GM10248 (cell line): Measurements from ENCODE around the gene ZMYM5.
"Not testable (repeated sequence)": the region's sequence is repeated elsewhere in the genome, so short reads cannot be mapped to it uniquely, and the experiment has no call there.

Experiments used
- CTCF ChIA-PET: fragments of 300-600 bp; sonication (Branson Sonifier 250); formaldehyde crosslinking; extraction: SDS; loops from one replicate; lab custom pipeline; 2021; ENCODE audit warnings: antibody characterized with exemption; lab: Yijun Ruan, JAX
- POLR2A ChIA-PET: fragments of 350-650 bp; sonication (Branson Sonifier 250); formaldehyde crosslinking; extraction: SDS; loops from one replicate; lab custom pipeline; 2020; ENCODE audit warnings: antibody characterized with exemption; lab: Yijun Ruan, JAX
- DNase-seq: peaks from one replicate; pipeline ENCODE4 v3.0.0; 2012; ENCODE audit errors: extremely low spot score
- CTCF ChIP-seq: IDR thresholded peaks from 2 replicates; pipeline ENCODE4 v1.5.1; 2012; ENCODE audit warnings: mild to moderate bottlenecking, low read depth; ENCODE audit errors: extremely low read depth, missing control alignments, control extremely low read depth

The ZMYM5 gene

GRCh38 chr13:19860884-19861655 lies 2.4 kb downstream of the ZMYM5 start:
- TF ChIP-seq CTCF, result no peak
- DNase-seq, result no peak
- ChIA-PET CTCF (interaction anchor here (0.8 to 2.0 kb wide), 5 partner anchors 10 to 124 kb away, joined by 3 to 10 read pairs (median 3); no protein-coding TSS in a partner anchor), POLR2A (interaction anchor here (0.6 to 0.7 kb wide), 2 partner anchors 29 to 50 kb away, joined by 3 to 5 read pairs; no protein-coding TSS in a partner anchor)

GRCh38 chr13:19857637-19858036 lies 5.8 kb downstream of the ZMYM5 start:
- POLR2A ChIA-PET, result interaction anchor here (0.6 kb wide), 1 partner anchor 119 kb away, joined by 5 read pairs; no protein-coding TSS in a partner anchor
- DNase-seq, CTCF ChIA-PET: not testable (repeated sequence)

- TF ChIP-seq CTCF, result no peak
- ChIA-PET CTCF (interaction anchor here (0.9 to 9.2 kb wide), 3 partner anchors 12 to 17 kb away, joined by 3 to 39 read pairs (median 4); partner anchors contain the start of gene ZMYM5), POLR2A (interaction anchor here (1.1 kb wide), 1 partner anchor 11 kb away, joined by 3 read pairs; the partner anchor contains the start of gene ZMYM5)
- no peak for DNase-seq
Observed at GRCh38 chr13:19852766-19853165, 10.7 kb downstream of the ZMYM5 start.

- no peak for TF ChIP-seq CTCF
- DNase-seq, result no peak
- POLR2A ChIA-PET, result no interaction called here
- CTCF ChIA-PET, result interaction anchor here (0.9 to 9.2 kb wide), 4 partner anchors 13 to 24 kb away, joined by 3 to 39 read pairs (median 6); partner anchors contain the start of gene ZMYM5
Observed at GRCh38 chr13:19845758-19846157, 17.7 kb downstream of the ZMYM5 start.

GRCh38 chr13:19838865-19839275 lies 24.6 kb downstream of the ZMYM5 start:
- POLR2A ChIA-PET, result no interaction called here
- no peak for TF ChIP-seq CTCF
- DNase-seq, result no peak
- CTCF ChIA-PET, result interaction anchor here (1.2 to 2.5 kb wide), 4 partner anchors 9 to 25 kb away, joined by 3 to 9 read pairs (median 6); partner anchors contain the start of gene ZMYM5

- no peak for DNase-seq
- no peak for TF ChIP-seq CTCF
- CTCF ChIA-PET, result no interaction called here
- POLR2A ChIA-PET, result no interaction called here
Observed at GRCh38 chr13:19836472-19836871, 27.0 kb downstream of the ZMYM5 start.

- no peak for DNase-seq
- no peak for TF ChIP-seq CTCF
- POLR2A ChIA-PET, result no interaction called here
- CTCF ChIA-PET, result interaction anchor here (1.0 to 1.2 kb wide), 2 partner anchors 19 to 29 kb away, joined by 3 to 5 read pairs; partner anchors contain the start of gene ZMYM5
Observed at GRCh38 chr13:19834704-19835103, 28.7 kb downstream of the ZMYM5 start.
